ENCODE results near the gene GNA14.
"Not testable (repeated sequence)": the region's sequence is repeated elsewhere in the genome, so short reads cannot be mapped to it uniquely, and the experiment has no call there.

Gene GNA14

GRCh38 chr9:77450085-77450475, 198.0 kb downstream of the GNA14 start:
- no peak for DNase-seq (ENCODE audit: low spot score)
- in situ Hi-C loops (cut with MboI; ENCODE audit: low pct_unique_long_range_greater_than_20kb, low sequenced_read_pairs, unreplicated experiment): loop anchor here (25.0 kb wide), 1 partner anchor 287 kb away; no protein-coding TSS in a partner anchor
- no peak for TF ChIP-seq CTCF (IDR thresholded peaks at IDR 0.05; ENCODE audit: extremely low read depth, insufficient read depth, missing control alignments)

- no peak for DNase-seq (ENCODE audit: low spot score)
- TF ChIP-seq CTCF (IDR thresholded peaks at IDR 0.05; ENCODE audit: extremely low read depth, insufficient read depth, missing control alignments): no peak
- in situ Hi-C loops (cut with MboI; ENCODE audit: low pct_unique_long_range_greater_than_20kb, low sequenced_read_pairs, unreplicated experiment): loop anchor here (25.0 kb wide), 1 partner anchor 288 kb away; no protein-coding TSS in a partner anchor
Observed at GRCh38 chr9:77449240-77450084, 198.7 kb downstream of the GNA14 start.

- no peak for TF ChIP-seq CTCF (IDR thresholded peaks at IDR 0.05; ENCODE audit: extremely low read depth, insufficient read depth, missing control alignments)
- in situ Hi-C loops (cut with MboI; ENCODE audit: low pct_unique_long_range_greater_than_20kb, low sequenced_read_pairs, unreplicated experiment): no loop called here
- DNase-seq (ENCODE audit: low spot score): no peak
Observed at GRCh38 chr9:77447646-77448045, 200.5 kb downstream of the GNA14 start.

GRCh38 chr9:77442436-77442835, 205.7 kb downstream of the GNA14 start:
- no peak for DNase-seq (ENCODE audit: low spot score)
- TF ChIP-seq CTCF (IDR thresholded peaks at IDR 0.05; ENCODE audit: extremely low read depth, insufficient read depth, missing control alignments): no peak
- in situ Hi-C loops (cut with MboI; ENCODE audit: low pct_unique_long_range_greater_than_20kb, low sequenced_read_pairs, unreplicated experiment): no loop called here

- in situ Hi-C loops (cut with MboI; ENCODE audit: low pct_unique_long_range_greater_than_20kb, low sequenced_read_pairs, unreplicated experiment); DNase-seq (ENCODE audit: low spot score): not testable (repeated sequence)
Observed at GRCh38 chr9:77441124-77441523, 207.0 kb downstream of the GNA14 start.

GRCh38 chr9:77440057-77440456, 208.1 kb downstream of the GNA14 start:
- TF ChIP-seq CTCF (IDR thresholded peaks at IDR 0.05; ENCODE audit: extremely low read depth, insufficient read depth, missing control alignments): no peak
- no peak for DNase-seq (ENCODE audit: low spot score)
- in situ Hi-C loops (cut with MboI; ENCODE audit: low pct_unique_long_range_greater_than_20kb, low sequenced_read_pairs, unreplicated experiment): no loop called here

- no peak for DNase-seq (ENCODE audit: low spot score)
- TF ChIP-seq CTCF (IDR thresholded peaks at IDR 0.05; ENCODE audit: extremely low read depth, insufficient read depth, missing control alignments): no peak
- in situ Hi-C loops (cut with MboI; ENCODE audit: low pct_unique_long_range_greater_than_20kb, low sequenced_read_pairs, unreplicated experiment): no loop called here
Observed at GRCh38 chr9:77438653-77439052, 209.5 kb downstream of the GNA14 start.
